Kasumi-1 (cell line): Measurements from ENCODE around the gene ARHGAP26.
"Not testable (repeated sequence)": the region's sequence is repeated elsewhere in the genome, so short reads cannot be mapped to it uniquely, and the experiment has no call there.

ENCODE experiments used
- DNase-seq, 2 experiments: peaks; one replicate each; lab custom pipeline; 2025; lab: John Stamatoyannopoulos, UW

ARHGAP26 gene

GRCh38 chr5:142981886-142982820, 212.0 kb downstream of the ARHGAP26 start:
- no peak for DNase-seq

GRCh38 chr5:142982821-142983200, 212.6 kb downstream of the ARHGAP26 start:
- no peak for DNase-seq

- DNase-seq: peak; percentile 51 to 56
These were observed 213.8 kb downstream of the ARHGAP26 start for GRCh38 chr5:142984011-142984410.

GRCh38 chr5:142984525-142984924, 214.3 kb downstream of the ARHGAP26 start:
- DNase-seq: no peak

GRCh38 chr5:142989270-142989669, 219.1 kb downstream of the ARHGAP26 start:
- not testable (repeated sequence) for DNase-seq

- DNase-seq: not testable (repeated sequence)
These were observed 219.9 kb downstream of the ARHGAP26 start for GRCh38 chr5:142990073-142990472.

GRCh38 chr5:142994218-142994617, 224.0 kb downstream of the ARHGAP26 start:
- DNase-seq: no peak

GRCh38 chr5:142995621-142996020, 225.4 kb downstream of the ARHGAP26 start:
- DNase-seq: not testable (repeated sequence)

- no peak for DNase-seq
These were observed 227.4 kb downstream of the ARHGAP26 start for GRCh38 chr5:142997591-142997990.

GRCh38 chr5:142998316-142999020, 228.3 kb downstream of the ARHGAP26 start:
- no peak for DNase-seq

GRCh38 chr5:143000551-143000950, 230.4 kb downstream of the ARHGAP26 start:
- not testable (repeated sequence) for DNase-seq

- DNase-seq: peak; percentile 61 to 73
These were observed 231.7 kb downstream of the ARHGAP26 start for GRCh38 chr5:143001764-143002351.

GRCh38 chr5:143002459-143003327, 232.5 kb downstream of the ARHGAP26 start:
- DNase-seq: peak; percentile 100

GRCh38 chr5:143003328-143003636, 233.1 kb downstream of the ARHGAP26 start:
- no peak for DNase-seq

GRCh38 chr5:143004361-143005145, 234.4 kb downstream of the ARHGAP26 start:
- DNase-seq: no peak

GRCh38 chr5:143006501-143006900, 236.3 kb downstream of the ARHGAP26 start:
- no peak for DNase-seq

- no peak for DNase-seq
These were observed 237.9 kb downstream of the ARHGAP26 start for GRCh38 chr5:143008032-143008431.

- DNase-seq: no peak
These were observed 238.8 kb downstream of the ARHGAP26 start for GRCh38 chr5:143008809-143009521.

- no peak for DNase-seq
These were observed 240.2 kb downstream of the ARHGAP26 start for GRCh38 chr5:143010351-143010750.

- DNase-seq: peak in 1 of 2 experiments; percentile 21
These were observed 241.4 kb downstream of the ARHGAP26 start for GRCh38 chr5:143011585-143011984.
